Keratinocyte (primary cell): ENCODE results near the gene SYNJ1. TPM values are rescaled to one million over a fixed set of nuclear protein-coding genes. Genes with fewer than 3 reads are reported as not detected.

Experiments
- DNase-seq: peaks from one replicate; pipeline ENCODE4 v3.0.0-alpha.2; 2011; ENCODE audit warnings: low read depth, missing footprints, low spot score
- FAIRE-seq: peaks from 2 replicates; lab custom pipeline; 2011; peaks lifted over from hg19 to GRCh38; lab: Jason Lieb, UNC
- H2AFZ ChIP-seq: 2 replicates; pipeline ENCODE4 v1.6.0; 2012; ENCODE audit warnings: low read length, control low read depth, inconsistent platforms; ENCODE audit not compliant: control insufficient read depth
- H3K27ac ChIP-seq: 2 replicates; pipeline ENCODE4 v1.5.1; 2011; ENCODE audit warnings: low read length; ENCODE audit not compliant: control insufficient read depth, insufficient read depth
- H3K27me3 ChIP-seq: 3 replicates; pipeline ENCODE4 v1.6.0; 2011; ENCODE audit warnings: low read length; ENCODE audit not compliant: control insufficient read depth, insufficient read depth; ENCODE audit errors: extremely low read depth
- H3K36me3 ChIP-seq, 2 experiments: 2 replicates in 1 of 2; 3 replicates in 1 of 2; pipeline ENCODE4 v1.5.1; 2011; ENCODE audit warnings: low read length in 2 of 2, mild to moderate bottlenecking in 1 of 2; ENCODE audit not compliant: control insufficient read depth in 2 of 2, insufficient read depth in 2 of 2; ENCODE audit errors: extremely low read depth in 1 of 2
- H3K4me1 ChIP-seq: 3 replicates; pipeline ENCODE4 v1.5.1; 2011; ENCODE audit warnings: low read length; ENCODE audit not compliant: control insufficient read depth, insufficient read depth; ENCODE audit errors: extremely low read depth
- H3K4me2 ChIP-seq: 3 replicates; pipeline ENCODE4 v1.6.0; 2011; ENCODE audit warnings: low read depth, low read length; ENCODE audit not compliant: control insufficient read depth, insufficient read depth; ENCODE audit errors: extremely low read depth
- H3K4me3 ChIP-seq, 3 experiments: fragments of 200-600 bp in 1 of 3; sonication (generic) in 1 of 3; 2 replicates in 2 of 3; 3 replicates in 1 of 3; pipeline ENCODE4 v1.5.1; 2011 to 2016; ENCODE audit warnings: low read length in 3 of 3, mild to moderate bottlenecking in 3 of 3, control low read depth in 2 of 3, inconsistent platforms in 1 of 3, low read depth in 1 of 3, mixed read lengths in 1 of 3, mixed run types in 1 of 3, moderate library complexity in 1 of 3; ENCODE audit not compliant: control insufficient read depth in 2 of 3, insufficient read depth in 2 of 3; ENCODE audit errors: extremely low read depth in 1 of 3
- H3K79me2 ChIP-seq: 2 replicates; pipeline ENCODE4 v1.6.0; 2012; ENCODE audit warnings: low read length; ENCODE audit not compliant: control insufficient read depth, insufficient read depth
- H3K9ac ChIP-seq: 3 replicates; pipeline ENCODE4 v1.6.0; 2011; ENCODE audit warnings: low read length; ENCODE audit not compliant: control insufficient read depth, insufficient read depth; ENCODE audit errors: extremely low read depth
- H3K9me1 ChIP-seq: 3 replicates; pipeline ENCODE4 v1.6.0; 2011; ENCODE audit warnings: low read length; ENCODE audit not compliant: control insufficient read depth, insufficient read depth; ENCODE audit errors: extremely low read depth
- H3K9me3 ChIP-seq: 2 replicates; pipeline ENCODE4 v1.5.1; 2012; ENCODE audit warnings: low read depth, low read length; ENCODE audit not compliant: control insufficient read depth
- H4K20me1 ChIP-seq: 3 replicates; pipeline ENCODE4 v1.6.0; 2011; ENCODE audit warnings: low read length; ENCODE audit not compliant: control insufficient read depth, insufficient read depth; ENCODE audit errors: extremely low read depth
- EZH2 ChIP-seq: IDR thresholded peaks from one replicate; pipeline ENCODE4 v1.6.1; 2012; ENCODE audit warnings: inconsistent platforms, mild to moderate bottlenecking, low read length, moderate library complexity
- dilution Hi-C: fragments of 300-500 bp; cut with MboI; formaldehyde crosslinking; loops from one replicate; pipeline ENCODE4 v1.7.0; 2020; ENCODE audit warnings: low sequenced_read_pairs; ENCODE audit not compliant: extremely low pct_ligation_motif_present
- polyA plus RNA-seq, 5 experiments: library from polyadenylated mRNA; depleted of rRNA in 3 of 5; stranded (reverse) in 3 of 5; stranded (forward) in 1 of 5; unstranded in 1 of 5; fragments of >200 nt; gene quantifications; 1 replicate in 1 of 5; 2 replicates in 3 of 5; 3 replicates in 1 of 5; pipeline versions ENCODE4 v1.2.1 to v1.2.3, GENCODE V29; 2011 to 2012; ENCODE audit warnings: missing spikeins in 2 of 5, low read depth in 1 of 5, low replicate concordance in 1 of 5
- TF ChIP-seq, protein P1 (sequence below), 3 experiments: IDR thresholded peaks in 1 of 3; conservative IDR thresholded peaks in 1 of 3; optimal IDR thresholded peaks in 1 of 3; 2 replicates in 2 of 3; 3 replicates in 1 of 3; pipeline versions ENCODE3 to v1.5.1; 2011; ENCODE audit warnings: low read length in 3 of 3, mild to moderate bottlenecking in 3 of 3, moderate library complexity in 2 of 3, control low read depth in 1 of 3, inconsistent platforms in 1 of 3; ENCODE audit not compliant: insufficient read depth in 2 of 3; ENCODE audit errors: extremely low read depth in 1 of 3

The SYNJ1 gene
- polyA plus RNA-seq, 1 donor (not counting 4 experiments of a cell fraction or from before 2014, with no cell fraction given), result 4.9 TPM

DNA sequence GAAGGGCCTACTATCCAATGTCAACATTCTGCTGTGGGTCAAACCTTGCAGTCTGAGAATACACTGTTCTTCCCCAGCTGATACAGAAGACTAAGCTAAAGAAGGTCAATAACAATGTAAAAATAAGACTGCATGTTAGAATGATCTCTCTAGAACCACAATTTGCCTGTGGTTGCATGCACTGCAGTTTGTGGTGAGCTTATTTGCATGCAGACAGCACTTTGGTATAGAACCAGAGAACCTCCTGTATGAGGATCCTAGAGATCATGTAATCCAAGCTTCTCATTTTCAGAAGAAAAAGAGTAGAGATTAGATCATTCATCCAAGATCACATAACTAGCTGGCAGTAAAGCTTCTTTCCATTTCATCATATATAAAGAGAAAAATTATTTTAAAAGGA is 15.8 kb downstream of the SYNJ1 start:
- Histone ChIP-seq H3K4me1 (no peaks in the 10 kb centered on the region), H3K4me3 (no peak overlapping the region), H4K20me1 (no peaks in the 10 kb centered on the region), H3K9me1 (no peaks in the 10 kb centered on the region), H2AFZ (no peak overlapping the region), H3K36me3 (no peaks in the 10 kb centered on the region), H3K79me2 (no peaks in the 10 kb centered on the region), H3K9ac (no peak overlapping the region), H3K4me2 (no peak overlapping the region), H3K27me3 (no peaks in the 10 kb centered on the region), H3K27ac (no peak overlapping the region), H3K9me3 (no peaks in the 10 kb centered on the region)
- TF ChIP-seq, protein P1, sequence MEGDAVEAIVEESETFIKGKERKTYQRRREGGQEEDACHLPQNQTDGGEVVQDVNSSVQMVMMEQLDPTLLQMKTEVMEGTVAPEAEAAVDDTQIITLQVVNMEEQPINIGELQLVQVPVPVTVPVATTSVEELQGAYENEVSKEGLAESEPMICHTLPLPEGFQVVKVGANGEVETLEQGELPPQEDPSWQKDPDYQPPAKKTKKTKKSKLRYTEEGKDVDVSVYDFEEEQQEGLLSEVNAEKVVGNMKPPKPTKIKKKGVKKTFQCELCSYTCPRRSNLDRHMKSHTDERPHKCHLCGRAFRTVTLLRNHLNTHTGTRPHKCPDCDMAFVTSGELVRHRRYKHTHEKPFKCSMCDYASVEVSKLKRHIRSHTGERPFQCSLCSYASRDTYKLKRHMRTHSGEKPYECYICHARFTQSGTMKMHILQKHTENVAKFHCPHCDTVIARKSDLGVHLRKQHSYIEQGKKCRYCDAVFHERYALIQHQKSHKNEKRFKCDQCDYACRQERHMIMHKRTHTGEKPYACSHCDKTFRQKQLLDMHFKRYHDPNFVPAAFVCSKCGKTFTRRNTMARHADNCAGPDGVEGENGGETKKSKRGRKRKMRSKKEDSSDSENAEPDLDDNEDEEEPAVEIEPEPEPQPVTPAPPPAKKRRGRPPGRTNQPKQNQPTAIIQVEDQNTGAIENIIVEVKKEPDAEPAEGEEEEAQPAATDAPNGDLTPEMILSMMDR (optimal IDR thresholded peaks at IDR 0.05 in 1 of 3, IDR thresholded peaks at IDR 0.05 in 1 of 3, conservative IDR thresholded peaks at IDR 0.05 in 1 of 3; ENCODE audit: extremely low read depth in 1 of 3, insufficient read depth in 2 of 3, low read length in 3 of 3), result no peak
- TF ChIP-seq EZH2, result no peak
- FAIRE-seq (no peak), DNase-seq (no peak)
- dilution Hi-C loops, result no loop called here

GRCh38 chr21:32710987-32711386 is 16.8 kb downstream of the SYNJ1 start:
- no peaks in the 10 kb centered on the region for H3K9me1 ChIP-seq
- H3K4me1 ChIP-seq, result no peaks in the 10 kb centered on the region
- no peak overlapping the region for H3K4me3 ChIP-seq
- dilution Hi-C loops, result no loop called here
- DNase-seq (no peak), FAIRE-seq (no peak)
- no peaks in the 10 kb centered on the region for H3K79me2 ChIP-seq
- no peaks in the 10 kb centered on the region for H3K27me3 ChIP-seq
- H2AFZ ChIP-seq, result no peak overlapping the region
- H3K4me2 ChIP-seq, result no peak overlapping the region
- H4K20me1 ChIP-seq, result no peaks in the 10 kb centered on the region
- H3K9ac ChIP-seq, result no peak overlapping the region
- H3K9me3 ChIP-seq, result no peaks in the 10 kb centered on the region
- H3K36me3 ChIP-seq, result no peaks in the 10 kb centered on the region
- no peak overlapping the region for H3K27ac ChIP-seq
- no peak for TF ChIP-seq EZH2
- TF ChIP-seq, protein P1 (optimal IDR thresholded peaks at IDR 0.05 in 1 of 3, IDR thresholded peaks at IDR 0.05 in 1 of 3, conservative IDR thresholded peaks at IDR 0.05 in 1 of 3; ENCODE audit: extremely low read depth in 1 of 3, insufficient read depth in 2 of 3, low read length in 3 of 3), result no peak
